ENCODE results near the gene BRI3.

The BRI3 gene

DNA sequence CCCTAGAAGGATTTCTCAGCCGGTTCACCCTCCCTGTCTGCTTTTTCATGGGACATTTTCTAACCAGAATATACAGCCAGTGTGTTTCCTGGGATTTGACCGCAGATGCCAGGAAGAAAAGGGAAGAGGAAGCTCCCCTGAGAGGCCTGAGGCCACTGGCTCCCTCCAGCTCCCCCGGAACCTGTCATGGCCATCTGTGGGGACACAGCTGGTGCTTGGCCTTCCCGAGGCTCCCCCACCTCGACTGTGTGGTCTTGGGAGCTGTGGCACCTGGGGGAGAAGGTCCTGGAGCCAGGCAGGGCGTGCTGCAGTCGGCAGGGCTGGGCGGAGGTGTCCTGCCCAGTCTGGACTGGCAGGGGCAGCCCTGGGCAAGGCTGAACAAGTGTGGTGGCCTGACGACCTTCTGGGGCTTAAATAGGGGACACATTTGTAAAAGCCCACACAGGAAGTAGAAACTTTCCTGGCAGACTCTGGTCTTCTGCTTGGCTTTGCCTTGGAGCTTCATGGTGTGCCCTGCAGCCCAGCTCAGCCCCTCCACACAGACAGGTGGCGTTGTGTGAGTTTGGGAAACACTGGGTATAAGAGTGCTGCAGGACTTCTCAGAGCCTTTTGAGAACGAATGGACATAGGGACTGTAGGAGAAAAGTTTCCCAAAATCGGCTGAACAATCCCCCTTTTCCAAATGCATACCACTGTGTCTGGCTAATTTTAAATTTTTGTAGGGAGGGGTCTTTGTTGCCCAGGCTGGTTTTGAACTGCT lies 6.8 kb downstream of the BRI3 start:
- DNase-seq = no peak

GRCh38 chr7:98289333-98289875 lies 7.9 kb downstream of the BRI3 start:
- DNase-seq = no peak

GRCh38 chr7:98291717-98292116 lies 10.2 kb downstream of the BRI3 start:
- no peak for DNase-seq

DNA sequence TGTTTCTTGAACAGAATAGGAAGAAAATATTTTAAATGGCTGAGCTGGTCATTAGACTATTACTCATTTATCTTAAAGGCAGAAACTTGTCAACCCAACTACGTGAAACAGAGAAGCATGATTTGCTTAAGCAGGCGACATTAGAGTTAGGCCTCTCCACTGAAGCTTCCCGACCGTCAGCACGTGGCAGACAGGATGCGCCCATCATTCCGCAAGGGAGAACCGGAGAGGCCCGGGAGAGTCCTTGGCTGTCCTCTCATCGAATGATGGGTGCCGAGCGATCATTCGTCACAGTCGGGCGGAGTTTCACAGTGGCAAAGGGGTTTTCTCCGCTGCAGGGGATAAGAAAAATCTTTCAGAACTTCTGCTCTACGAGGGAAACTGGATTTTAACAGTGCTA lies 11.8 kb downstream of the BRI3 start:
- DNase-seq = no peak

DNA sequence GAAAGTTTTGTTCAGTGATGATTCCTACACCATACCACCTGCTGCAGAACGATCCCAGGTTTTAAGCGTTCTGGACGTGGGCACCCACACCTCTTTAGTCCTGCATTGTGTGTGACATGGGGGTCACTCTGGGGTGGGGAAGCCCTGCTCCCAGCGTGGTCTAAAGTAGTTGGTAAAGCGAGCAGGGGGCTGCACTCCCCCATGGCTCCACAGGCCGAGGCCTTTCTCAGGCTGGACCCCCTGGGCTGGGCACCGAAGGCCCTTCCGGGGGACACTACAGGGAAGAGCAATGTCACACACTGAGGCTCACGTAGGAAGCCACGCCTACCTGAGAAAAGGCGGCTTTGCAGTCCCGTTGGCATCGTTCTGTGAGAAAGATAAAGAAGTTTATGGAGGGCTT lies 12.3 kb downstream of the BRI3 start:
- DNase-seq = no peak

DNA sequence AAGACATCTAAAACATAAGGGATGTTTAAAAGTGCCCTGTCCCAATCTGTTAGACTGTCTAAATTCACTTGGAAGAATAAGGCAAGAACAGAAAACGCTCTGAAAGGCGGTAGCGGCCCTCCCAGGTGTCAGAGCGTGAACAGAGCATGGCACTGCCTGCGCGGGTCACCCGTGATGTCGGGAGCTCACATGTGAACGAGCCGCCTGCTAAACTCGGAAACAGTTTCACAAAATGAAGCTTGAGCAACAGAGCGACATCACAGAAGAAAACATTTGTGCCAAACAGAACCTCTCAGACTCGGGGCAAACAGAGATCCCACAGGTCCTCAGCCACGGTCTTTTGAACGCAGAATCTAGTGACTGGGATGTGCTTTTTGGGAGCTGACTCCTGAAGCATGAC lies 12.8 kb downstream of the BRI3 start:
- DNase-seq = no peak

GRCh38 chr7:98294798-98295382 lies 13.4 kb downstream of the BRI3 start:
- peak in 1 of 2 experiments; percentile 12 for DNase-seq

DNA sequence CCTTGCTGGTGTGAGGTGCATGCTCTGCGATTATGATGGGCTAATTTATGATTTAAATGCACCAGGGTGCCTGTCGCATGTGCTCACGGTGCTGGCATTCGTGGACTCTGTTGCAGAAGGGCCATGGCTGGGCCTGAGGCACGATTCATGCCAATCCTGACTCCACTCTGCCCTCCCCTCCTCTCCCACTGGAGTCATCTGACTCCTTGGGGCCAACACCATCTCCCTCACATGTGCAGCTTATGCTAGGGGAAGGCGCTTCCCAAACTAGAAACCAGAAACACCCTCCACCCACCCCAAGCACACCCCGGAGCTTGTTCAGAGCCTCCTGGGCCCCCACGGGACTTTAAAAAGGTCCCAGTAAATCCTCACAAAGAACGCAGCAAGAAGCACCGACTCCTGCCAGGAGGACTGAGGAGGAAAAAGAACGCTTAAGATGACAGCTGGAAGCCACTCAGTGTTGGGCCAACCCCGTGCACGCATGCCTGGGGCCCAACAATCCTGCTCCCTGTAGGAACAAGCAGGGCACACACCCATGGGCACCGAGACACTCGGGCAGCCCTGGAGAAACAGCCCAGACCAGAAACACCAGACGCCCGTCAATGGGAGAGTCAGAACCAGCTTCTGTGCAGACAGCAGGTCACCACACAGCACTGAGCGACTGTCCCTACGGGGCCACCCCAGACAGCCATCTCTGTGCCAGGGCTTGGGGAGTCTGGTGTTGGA lies 14.1 kb downstream of the BRI3 start:
- DNase-seq = no peak

- no peak for DNase-seq
Measured at GRCh38 chr7:98296833-98297232, 15.3 kb downstream of the BRI3 start.

DNA sequence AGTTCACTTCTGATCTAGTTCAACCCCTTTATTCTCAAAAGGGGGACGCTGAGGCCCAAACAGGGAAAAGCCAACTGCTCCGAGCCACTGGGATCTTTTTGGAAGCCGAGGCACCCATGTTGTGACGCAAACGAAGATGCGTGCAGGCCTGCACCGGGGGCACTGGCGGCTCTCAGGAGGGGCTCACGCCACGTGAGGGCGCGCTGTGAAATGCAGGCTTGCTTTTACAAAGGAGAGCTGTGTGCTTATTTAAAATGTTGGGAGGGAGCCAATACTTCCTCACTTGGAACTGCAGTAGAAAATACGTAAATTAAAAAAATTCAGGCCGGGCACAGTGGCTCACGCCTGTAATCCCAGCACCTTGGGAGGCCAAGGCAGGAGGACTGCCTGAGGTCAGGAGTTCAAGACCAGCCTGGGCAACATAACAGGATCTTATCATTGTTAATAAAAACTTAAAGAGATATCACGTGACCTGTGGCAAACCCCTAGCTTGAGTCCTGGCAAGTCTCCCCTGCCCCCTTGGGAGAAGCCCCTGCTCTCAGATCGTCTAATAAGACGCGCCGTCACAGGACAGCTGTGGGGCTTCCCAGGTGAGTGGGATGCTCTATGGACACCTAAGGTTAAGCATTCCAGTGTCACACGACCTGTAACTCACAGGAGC lies 16.3 kb downstream of the BRI3 start:
- DNase-seq = no peak

DNA sequence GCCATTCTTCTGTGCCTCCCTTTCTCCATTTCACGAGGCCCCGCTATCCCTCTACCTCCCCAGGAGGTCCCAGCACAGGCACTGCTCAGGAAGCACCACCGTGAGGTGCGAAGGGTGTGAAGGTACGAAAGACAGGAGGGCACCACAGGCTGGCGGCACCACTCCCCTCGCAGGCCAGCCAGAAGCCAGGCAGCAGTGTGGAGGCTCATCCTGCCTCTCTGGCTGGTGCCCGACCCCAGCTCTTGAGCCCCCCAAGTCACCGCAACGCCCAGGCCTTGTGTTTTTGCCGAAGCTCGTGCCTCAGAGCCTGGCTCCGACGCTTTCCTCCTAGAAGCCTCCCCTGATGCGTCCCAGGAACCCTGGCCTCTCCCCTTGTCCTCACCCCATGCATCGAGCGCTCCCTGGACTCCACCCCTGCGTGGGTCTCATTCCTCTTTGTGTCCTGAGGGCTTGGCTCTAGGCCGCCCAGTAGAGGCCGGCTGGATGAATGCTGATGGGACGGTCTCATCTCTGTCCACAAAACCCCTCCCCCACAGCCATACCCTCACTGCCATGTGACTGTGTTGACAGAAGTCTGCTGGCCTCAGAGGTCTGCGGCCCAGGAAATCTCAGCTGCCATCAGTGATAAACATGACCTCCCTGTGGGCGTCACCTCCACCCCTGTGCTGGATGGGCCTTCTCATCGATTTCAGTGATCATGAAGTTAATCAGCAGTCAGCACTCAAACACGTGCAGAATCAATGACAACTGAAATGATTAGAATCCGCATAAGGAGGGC lies 19.3 kb downstream of the BRI3 start:
- no peak for DNase-seq

DNA sequence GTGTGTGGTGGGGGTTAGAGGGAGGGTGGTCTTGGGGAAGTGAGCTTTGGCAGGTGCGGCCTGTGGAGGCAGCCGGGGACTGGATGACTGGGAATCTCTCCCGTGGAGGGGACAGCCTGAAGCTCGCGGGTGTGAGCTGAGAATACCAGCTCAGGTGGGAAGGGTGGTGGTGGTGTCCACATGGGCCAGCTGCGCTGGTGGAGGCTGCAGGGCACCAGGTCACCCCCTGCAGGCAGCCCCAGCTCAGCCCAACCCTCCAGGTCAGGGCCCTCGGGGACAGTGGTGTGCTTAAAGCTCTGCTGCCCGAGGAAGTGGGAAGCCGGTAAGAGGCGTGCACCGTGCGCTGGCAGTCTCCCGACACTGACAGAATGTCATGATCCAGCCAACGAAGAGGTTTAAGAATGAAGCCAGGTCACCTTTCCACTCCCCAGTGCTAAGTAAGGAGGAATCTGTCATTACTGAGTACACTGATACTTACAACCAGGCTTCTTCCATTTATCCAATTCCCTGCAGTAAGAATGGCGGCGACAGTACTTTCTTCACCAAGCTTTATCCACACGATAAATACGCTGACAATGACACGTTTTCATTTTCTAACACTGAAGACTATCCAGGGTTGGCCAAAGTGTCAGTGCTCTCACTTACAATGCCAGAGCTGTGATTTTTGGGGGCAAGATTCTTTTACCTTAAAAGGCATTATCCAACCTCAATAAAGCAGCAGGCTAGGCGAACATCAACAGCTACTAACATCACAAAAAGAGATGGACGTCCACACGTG lies 20.4 kb downstream of the BRI3 start:
- no peak for DNase-seq

GRCh38 chr7:98303176-98303865 lies 21.8 kb downstream of the BRI3 start:
- DNase-seq = no peak

DNA sequence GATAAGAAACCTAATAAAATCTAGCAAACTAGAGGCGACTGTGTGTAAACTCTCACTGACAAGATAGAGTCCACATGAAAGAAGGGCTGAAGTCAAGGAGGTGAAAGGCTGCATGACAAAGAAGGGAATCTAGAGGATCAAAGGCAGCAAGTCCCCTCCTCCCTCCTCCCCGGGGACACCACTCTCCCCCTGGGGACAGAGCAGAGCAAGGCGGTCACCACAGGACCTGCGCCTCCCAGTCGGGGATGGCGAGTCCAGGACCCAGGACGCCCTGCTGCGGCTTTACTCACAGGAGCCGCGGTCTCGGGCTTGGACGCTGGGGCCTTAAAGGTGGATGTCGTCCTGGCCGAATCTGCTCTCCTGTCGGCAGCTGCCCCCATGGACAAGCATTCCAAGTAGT lies 22.4 kb downstream of the BRI3 start:
- no peak for DNase-seq

DNA sequence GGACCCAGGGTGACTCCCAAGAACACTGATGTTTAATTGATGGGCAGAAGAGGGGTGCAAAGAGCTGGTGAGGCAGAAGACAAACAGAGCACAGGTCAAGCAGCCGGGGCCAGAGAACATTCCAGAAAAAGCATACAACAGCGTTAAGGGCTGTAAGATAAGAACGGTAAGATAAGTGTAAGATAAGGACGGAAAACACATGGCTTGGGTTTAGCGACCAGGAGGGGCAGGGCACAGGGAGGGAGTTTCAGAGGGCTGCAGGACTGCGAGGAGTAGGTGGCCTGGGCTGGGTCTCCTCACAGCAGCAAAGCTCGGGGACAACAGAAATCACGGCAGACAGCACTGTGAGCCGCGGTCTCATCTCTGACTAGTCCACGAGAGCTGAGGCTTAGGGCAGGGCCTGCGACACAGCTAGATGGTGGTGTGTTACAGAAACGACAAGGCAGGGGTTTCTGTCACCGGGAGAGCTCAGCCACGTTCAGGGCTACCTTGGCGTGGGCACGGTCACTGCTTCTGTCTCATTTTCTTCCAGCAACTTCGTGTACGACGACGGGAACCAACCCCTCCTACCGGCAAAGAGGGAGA lies 24.6 kb downstream of the BRI3 start:
- DNase-seq = no peak

GRCh38 chr7:98307971-98308466 lies 26.5 kb downstream of the BRI3 start:
- DNase-seq = no peak

DNA sequence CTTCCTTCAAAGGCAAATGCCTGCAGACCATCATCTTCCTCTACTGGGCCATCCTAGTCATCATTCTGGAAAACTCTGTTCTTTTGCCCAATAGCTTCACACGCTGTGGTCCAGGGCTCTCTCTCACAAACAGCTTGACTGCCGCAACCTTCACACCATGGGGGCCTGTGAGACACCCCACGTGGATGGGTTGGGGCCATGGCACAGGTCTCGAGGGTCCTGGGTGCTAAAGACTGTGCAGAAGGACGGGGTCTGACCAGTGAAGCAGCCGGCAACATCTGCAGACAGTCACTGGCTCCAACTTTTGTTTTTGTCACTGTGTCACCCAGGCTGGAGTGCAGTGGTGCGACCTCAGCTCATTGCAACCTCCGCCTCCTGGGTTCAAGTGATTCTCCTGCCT lies 28.1 kb downstream of the BRI3 start:
- DNase-seq = no peak

DNA sequence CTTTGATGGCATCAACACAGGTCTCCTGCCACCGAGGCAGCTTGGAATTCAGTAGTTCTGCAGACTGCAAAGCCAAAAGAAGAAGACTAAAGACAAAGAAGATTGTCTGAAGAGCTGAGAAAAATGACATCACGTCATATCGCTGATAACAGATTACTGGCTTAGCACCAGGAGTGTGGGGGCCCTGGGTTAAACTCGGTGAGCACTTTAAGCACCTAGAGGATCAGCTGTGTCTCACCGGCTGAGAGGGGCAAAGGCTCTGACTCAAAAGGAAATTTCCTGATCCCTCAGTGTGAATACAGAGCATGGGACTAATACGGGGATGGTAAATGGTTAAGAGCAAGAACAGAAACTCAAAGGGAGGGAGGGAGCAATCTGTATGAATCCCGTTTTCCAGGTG lies 30.7 kb downstream of the BRI3 start:
- no peak for DNase-seq

DNA sequence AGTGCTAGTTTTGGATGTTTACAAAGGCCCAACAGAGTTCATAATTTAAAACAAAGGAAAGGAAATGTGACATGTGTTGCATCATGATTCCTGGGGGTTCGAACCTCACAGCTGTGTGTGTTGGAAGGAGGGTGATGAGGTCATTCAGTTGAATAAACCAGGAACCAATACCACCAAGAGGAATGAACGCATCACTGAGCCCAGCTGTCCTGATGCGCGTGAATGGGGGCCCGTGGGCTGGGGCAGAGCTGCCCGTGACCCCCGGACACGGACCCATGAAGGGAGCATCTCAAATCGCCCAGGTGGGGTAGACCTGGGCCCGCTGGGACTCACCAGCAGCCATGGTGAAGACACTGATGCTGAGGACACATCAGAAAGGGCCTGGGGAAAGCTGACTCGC lies 33.0 kb downstream of the BRI3 start:
- no peak for DNase-seq

DNA sequence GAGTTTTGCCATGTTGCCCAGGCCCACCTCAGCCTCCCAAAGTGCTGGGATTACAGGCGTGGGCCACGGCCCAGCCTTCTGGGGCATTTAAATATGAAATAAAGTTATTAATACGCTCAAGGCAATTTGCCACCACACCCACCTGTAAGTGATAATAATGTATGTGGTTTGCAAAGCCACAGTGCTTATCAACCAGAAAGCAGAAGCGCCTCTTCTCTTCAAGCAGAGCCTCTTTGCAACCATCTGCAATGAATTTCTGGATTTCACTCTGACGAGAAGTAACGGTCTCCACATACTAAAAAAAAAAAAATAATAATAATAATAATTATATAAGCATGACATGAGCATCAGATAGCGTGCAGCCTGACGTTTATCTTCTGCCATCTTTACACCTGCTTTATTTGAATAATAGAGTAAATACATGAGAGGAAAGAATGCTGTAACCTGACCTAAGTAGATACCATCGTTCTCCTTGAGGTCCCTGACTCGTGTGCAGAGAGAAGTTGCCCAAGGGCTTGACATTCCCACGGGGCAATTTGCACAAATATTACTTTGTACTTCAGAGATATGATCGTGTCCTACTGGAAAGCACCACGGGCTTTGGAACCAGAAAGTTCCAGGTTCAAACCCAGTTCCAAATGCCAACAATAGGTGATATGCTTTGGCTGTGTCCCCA lies 34.0 kb downstream of the BRI3 start:
- DNase-seq = no peak

Data from AML-193 (cell line).